HUDEP-2 (cell line): ENCODE results near the gene MYO5B.

ENCODE experiments used
- DNase-seq, 76 experiments: peaks; one replicate each; lab custom pipeline; 2025; ENCODE audit not compliant: unreplicated experiment in 76 of 76; lab: John Stamatoyannopoulos, UW

The MYO5B gene

DNA sequence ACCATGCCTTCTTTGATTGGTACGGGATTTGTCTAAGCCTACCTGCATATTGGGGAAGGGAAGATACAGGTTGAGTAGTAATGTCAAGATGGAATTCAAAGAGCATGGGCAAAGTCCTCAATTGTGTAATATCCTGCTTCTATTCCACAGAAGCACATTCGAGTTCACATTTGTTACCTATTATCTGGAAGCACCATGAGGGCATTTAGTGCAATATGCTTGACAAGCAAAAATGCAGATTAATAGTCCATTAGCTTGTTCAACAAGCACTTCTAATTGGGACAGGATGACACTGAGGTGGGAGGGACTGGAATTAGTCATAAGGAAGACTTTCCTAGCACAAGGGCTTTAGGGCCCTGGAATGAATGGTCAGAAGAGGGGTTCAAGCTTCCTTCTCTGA lies 40.5 kb downstream of the MYO5B start:
- DNase-seq = no peak

DNA sequence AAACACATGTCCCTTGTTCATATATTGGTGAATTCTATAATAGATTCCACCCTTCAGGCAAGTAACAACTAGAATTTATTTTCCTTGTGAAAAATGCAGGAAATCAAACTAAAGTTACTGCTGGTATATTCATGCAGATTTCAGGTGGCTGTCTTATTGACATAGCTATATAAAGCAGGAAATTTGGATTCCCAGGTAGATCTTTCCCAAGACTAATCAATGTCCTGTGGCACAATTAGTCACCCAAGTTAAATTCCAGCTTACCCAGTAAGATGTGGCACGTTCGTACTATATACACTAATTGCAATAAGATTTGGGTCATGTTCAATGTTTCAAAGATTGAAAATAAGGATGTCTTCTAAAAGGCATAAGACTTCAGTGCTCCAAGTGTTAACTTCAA lies 42.0 kb downstream of the MYO5B start:
- DNase-seq = no peak

DNA sequence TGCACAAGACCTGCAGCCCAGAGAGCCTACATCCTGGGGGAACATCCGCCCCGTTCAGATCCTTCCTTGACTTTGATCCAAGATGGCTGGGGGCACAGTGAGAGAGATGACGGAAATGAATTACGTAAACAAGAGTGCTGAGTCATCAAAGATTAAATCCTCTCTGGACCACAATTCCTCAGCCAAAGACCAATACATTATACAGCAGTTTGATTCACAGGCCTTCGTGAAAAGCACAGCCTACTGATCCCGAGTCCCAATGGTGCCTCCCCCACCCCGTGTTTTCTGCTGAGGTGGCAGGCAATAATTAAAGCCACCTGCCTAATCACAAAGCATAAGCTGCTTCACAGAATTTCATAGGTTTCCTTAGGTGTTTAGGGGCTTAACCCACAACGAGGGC lies 43.0 kb downstream of the MYO5B start:
- DNase-seq = no peak

DNA sequence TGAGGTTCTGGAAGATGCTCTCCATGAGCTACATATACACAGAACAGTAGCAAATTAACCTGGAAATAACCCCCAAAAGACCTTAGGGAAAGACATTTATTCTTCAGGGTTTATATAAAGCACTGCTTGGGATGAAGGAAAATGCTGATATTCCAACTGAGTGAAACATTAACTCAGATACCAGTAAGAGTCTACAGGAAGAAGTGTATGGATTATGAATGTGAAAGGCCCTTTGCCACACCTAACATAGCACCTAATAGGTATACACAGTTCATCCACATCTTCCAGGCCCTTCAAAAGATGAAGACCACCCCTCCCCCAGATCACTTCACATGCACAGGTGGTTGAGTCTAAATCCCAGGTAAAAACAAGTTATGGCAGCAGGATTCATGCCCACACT lies 50.4 kb downstream of the MYO5B start:
- no peak for DNase-seq

DNA sequence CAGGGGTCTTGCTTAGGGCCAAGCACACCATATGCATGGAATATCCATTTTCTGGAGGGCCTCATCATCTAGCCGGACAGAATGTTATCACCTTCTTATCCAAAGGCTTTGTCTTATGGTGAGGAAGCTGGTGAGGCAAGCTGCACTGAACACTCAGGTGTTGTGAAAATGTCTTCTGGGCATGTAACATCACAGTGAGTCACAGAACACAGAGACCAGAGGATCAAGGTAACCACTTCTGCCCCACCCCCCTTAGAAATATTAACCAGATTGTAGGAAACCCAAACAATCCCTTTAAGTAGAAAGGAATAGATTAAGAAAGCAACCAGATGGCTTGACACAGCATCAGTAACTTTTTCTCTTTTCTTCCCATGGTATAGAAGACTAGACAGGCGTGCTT lies 51.1 kb downstream of the MYO5B start:
- DNase-seq = no peak

DNA sequence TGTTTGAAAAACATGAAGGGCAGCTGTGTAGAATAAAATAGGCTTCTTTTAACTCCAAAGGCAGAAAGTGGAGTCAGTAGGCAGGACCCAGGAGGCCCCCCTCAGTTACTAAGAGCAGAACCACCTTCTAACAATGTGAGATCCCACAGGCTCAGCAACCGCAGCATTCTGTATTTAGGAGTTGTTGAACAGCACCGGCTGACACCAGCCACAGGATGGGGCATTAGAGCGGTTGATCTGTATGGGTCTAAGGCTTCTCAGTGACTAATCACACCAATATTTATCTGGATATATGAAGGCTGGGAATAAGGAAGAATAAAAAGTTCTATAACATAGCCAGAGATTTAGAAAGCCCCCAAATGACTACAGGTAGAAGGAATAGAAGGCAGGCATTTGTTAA lies 51.7 kb downstream of the MYO5B start:
- DNase-seq = no peak

DNA sequence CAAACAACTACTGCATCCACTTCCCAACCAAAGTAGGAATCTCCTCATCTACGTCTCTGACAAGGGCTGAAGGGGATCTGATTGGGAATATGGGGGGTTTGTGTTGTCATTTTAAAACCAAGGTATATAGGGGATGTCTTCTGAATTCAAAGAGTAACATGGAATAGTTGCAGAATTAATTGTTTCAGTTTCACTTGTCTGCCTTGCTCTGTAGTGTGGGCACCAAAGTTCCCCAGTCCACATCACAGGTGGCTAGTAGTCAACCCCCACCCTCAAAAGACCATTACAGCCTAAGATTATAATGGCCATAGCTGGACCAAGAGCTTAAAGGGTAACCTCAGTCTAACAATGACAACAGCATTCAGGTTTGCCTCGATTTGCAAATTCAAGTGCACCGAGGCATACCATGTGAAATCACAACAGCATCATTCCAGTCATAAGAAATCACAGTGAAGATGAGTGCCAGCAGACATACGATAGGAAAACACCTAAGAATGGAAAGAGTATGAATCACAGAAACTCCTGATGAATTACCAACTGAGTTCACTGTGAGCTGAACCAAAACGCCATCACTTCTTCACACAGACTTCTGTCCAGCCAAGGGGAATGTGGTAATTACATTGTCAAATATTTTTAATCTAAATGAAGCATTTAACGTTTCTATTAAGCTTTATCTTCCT lies 52.4 kb downstream of the MYO5B start:
- DNase-seq = no peak

DNA sequence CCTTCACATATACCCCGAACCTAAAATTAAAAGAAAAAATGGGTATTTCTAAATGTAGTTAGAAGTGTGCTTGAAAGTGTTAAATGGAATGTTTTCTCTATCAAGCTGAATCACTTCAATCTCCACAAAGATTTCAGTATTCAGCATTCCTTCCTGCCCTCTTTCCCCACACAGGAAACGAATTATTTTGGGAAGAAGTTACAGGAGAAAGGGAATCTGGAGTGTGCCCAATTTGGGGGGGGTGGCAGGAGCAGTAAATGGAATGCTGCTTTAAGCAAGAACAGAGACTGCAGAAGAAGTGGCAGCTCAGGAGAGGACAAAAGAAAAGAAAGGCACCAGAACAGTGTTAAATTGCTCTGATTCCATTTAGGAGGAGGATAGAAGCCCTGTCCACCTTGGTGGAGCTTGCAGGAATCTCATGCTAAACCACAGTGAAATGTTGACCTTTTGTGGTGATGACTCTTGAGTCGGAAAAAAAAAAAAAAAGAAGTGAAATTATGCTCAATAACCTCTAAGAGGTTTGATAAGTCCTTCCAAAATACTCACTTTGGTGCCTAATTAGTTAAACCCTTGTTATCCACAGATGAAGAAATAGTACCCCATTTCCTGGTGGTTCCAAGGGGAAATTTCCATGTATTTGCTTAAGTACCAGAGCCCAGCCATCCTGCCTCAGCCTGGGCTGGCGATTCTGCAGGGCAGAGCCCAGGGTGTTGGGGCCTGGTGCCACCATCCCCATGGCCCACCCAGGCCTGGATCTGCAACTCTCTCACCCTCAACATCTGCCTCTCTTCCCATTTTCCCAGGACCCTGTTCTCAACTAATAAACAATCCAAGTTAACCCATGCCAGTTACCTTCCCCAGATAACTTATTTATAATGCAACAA lies 56.5 kb downstream of the MYO5B start:
- no peak for DNase-seq

DNA sequence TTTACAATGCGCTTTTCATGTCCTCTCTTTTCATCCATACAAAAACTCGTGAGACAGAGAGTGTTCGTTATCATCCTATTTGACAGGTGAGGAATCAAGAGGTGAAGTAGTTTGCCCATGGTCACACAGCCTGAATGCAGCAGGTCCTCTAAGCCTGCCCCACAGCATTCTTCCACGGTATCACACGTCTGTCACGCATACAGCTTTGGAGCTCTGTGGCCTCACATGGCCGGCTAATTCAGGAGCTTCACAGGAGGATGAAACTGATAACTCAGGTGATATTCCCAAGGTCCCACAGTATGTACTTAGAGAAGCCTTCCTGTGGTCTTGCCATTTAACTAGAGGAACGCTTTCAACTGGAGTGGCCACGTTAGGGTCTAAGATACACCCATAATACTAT lies 59.0 kb downstream of the MYO5B start:
- DNase-seq = peak in 1 of 76 experiments; percentile 2

DNA sequence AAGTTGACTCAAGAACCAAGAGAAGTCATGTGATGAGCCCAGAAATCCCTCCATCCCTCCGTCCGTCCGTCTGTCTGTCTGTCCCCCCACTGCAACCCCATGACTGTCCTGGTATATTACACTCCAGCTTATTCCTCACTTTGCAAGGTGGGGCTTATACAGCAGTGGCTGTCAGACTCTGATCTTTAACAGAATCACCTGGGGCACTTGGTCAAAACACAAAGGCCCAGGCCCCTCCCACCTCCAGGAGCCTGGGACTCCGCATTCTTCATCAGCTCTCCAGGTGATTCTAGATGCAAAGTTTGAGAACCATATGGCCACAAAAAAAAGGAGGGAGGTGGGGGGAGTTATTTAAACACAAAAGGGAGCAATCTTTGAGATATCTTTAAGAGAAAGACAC lies 61.4 kb downstream of the MYO5B start:
- DNase-seq = no peak

DNA sequence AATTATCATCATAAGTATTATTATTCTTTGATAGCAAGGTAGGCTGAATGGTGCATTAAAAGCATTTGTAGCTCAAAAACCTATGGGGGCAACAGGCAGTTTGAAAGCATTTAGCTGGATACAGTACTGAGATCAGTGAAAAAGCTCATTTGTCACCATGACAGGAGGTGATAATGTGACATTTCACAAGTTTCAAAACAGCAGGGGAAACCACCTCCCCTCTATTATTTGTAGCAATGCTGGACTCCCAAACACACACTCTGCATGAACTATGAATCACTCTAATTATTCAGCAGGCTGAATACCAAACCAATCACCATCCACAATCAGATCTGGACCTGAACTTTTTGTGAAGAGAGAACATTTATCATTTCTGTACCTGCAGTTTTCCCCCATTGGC lies 63.4 kb downstream of the MYO5B start:
- no peak for DNase-seq

DNA sequence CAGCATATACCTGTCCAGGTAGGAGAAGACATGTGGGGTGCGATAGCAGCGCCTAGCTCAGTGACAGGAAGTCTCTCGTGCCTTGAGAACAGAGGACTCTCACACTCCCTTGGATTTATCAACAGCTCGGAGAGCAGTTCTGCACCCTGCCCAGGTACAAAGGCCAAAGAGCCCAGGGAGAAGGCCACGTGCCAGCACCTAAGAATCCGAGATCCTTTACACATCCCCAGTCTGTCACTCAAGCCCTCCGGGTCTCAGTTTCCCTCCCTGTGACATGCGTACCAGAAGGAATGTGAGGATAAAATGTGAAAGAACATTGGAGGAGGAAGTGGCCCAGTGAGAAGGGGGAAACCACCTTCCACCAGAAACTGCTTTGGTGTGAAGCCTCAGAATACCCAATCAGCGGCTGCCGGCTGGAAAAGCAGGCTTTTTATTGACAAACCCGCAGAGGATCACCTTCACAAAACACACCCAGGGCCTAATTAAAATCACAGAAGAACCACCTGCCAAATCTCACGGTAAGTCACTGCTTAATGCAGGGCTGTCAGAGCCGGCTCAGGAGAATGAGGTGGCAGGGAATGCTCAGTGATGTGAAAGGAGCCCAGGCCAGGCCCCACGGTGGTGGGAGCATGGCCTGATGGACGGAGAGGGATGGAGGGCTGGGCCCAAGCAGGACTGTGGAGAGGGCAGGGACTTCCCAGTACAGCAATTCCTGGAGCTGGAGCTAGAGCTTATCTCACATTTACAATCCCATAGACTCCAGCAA lies 66.3 kb downstream of the MYO5B start:
- no peak for DNase-seq

DNA sequence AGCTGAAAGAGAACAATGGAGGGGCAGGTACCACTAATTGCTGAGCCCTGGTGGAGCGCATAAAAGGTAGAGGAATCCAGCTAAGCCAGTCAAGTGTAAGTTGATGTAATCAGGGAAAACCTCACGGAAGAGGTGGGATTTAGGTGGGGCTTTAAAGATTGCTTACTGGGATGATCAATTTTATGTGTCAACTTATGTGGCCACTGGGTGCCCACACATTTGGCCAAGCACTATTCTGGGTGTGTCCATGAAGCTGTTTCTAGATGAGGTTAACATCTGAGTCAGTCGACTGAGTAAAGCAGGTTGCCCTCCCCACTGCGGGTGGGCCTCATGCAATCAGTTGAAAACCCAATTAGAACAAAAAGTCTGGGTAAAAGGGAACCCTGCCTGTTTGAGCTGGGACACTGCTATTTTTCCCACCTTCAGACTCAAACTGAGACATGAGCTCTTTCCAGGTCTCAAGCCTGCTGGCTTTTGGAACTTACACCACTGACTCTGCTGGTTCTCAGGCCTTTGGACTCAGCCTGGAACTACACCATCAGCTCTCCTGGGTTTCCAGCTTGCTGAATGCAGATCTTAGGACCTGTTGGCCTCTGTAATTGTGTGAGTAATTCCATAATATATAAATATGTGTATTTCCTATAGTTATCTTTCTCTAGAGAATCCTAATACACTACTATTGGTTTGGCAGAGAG lies 67.3 kb downstream of the MYO5B start:
- no peak for DNase-seq

DNA sequence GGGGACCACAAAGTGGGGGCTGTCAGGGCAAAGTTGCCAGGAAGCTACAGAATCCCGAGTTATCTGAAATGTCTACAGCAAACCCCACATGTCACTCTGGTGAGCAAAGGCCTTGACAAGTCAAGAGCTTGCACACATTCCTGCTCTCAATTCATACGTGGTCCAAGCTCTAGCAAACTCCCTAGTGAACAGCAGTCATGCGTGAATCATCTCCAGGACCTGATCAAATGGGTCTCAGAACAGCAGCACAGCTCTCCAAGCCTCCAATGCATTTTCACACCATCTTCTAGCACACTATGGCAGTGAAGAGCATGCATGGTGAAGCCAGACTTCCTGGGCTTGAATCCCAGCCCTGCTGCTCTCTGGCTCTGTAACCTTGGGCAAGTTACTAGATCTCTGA lies 68.5 kb downstream of the MYO5B start:
- no peak for DNase-seq

DNA sequence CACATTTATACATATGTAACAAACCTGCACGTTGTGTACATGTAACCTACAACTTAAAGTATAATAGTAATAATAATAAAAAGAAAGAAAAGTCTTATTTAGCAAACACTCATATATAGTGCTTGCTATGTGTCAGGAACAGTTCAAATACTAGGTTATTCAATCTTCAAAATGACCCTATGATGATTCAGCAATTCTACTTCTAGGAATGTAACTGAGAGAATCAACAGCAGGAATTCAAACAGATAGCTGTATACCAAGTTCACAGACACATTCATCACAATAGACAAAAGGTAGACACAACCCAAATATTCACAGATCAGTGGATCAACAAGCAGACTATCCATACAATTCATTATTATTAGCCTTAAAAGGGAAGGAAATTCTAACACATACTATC lies 69.5 kb downstream of the MYO5B start:
- DNase-seq = no peak

DNA sequence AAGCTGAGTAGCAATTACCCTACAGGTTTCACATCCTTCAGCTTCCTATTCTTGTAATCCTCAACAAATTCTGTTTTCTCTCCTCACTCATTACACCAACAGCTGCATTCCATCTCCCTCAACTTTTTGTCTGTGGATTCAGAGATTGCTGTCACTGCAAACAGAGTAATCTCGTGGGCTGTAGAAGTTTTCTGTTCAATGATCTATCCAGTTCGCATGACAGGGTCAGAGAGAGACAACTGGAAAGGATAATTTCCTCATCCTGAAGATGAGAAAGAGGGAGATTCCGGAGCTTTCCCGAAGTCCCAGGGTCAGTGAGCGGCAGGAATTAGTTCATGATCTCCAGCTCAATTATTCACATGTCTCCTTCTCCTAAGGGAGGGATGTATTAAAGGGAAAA lies 75.7 kb downstream of the MYO5B start:
- DNase-seq = no peak

DNA sequence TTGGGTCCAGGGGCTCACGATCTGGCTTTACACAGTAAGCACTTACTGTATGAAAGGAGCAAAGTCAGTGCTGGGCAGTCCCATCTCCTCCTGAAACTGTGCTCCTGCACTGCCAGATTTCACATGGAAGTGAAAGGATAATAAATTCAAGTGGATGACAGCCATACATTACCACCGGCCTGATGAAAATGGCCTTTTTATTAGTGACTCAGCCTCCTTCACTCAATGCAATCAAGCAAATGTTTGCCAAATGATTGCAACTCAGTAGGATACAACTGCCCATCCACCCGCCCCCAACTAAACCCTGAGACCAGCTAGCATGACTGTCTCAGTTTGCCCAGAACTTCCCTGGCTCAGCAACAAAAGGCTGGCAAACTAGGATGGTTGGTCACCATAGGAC lies 77.1 kb downstream of the MYO5B start:
- no peak for DNase-seq

DNA sequence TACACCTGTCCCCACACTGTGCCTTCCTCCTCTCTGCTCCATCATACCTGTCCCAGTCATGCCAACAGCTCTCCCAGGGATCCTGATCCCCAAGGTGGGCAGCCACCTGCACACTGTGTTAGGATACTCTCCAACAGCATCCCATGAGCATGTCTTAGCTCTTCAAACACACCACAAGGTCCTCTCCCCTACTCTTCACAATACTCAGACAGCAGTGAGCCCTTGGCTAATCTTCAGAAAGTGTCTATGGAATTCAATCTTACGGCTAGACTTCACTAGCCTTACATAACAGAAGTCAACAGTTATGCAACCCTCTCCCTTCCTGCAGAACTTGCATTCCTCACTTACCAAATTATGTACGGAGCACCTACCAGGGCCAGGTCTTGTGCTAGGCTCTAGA lies 79.9 kb downstream of the MYO5B start:
- DNase-seq = no peak

DNA sequence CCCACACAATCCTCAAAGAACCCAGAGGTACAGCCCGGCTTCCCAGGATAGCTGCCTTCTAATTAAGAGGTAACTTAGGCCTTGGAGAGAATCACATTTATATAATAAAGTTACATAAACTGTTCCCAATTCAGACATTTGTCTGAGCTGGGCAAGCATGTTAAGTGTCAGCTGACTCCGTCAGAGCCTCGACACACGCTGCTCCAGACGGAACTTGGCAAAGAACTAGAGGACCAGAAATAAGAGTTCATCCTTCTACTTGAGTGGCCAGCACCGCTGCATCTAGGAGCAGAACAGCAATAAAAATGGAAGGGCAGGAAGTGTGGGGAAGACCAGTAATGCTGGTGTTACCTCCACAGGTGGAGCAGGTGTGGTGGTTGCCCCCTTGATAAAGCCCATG lies 80.5 kb downstream of the MYO5B start:
- DNase-seq = no peak

DNA sequence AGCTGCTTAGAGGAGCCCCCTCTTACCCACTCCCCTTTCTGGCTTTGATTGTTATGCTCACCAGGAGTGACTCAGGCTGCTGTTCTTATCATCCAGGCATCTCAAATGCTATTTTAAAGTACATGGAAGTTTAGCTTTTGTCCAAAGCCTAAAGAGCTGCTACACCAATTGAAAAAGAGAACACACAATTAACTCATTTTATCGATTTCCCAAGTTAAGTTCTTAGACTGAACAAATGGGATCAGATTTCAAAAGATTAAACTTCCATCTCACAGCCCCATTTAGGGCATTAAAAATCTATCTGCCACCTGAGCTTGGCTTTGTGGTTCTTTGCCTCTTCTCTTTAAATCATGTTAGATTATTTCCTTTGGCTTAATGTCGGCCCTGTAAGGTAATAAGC lies 81.2 kb downstream of the MYO5B start:
- no peak for DNase-seq

DNA sequence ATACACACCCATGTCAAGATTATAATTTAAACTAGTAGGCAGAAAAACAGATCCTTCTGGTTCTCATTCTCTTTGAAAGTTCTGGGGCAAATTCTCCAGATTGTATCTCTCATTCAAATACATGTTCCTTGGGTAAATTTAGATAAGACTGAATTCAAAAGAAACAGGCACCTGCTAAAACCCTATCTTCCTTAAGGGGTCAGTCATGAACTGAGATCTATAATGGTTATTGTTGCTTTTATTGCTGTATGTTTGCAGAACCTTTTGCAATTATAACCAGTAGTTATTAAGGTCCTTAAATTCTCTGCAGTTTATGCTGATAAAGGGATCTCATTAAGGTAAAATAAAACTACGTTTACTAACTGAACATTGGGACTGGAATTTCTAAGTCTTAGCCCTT lies 83.5 kb downstream of the MYO5B start:
- no peak for DNase-seq
